Astrocyte (in vitro differentiated cells and primary cell): ENCODE results near the gene UBE2QL1. TPM values are rescaled to one million over a fixed set of nuclear protein-coding genes. Genes with fewer than 3 reads are reported as not detected.

Source experiments
- DNase-seq: peaks from one replicate; pipeline ENCODE4 v3.0.0-alpha.2; 2010; ENCODE audit warnings: low read depth
- FAIRE-seq: peaks from 2 replicates; lab custom pipeline; 2011; peaks lifted over from hg19 to GRCh38; lab: Jason Lieb, UNC
- H2AFZ ChIP-seq: 2 replicates; pipeline ENCODE4 v1.6.0; 2012; ENCODE audit warnings: low read depth, low read length, inconsistent platforms
- H3K27ac ChIP-seq: 2 replicates; pipeline ENCODE4 v1.5.1; 2011; ENCODE audit warnings: low read depth, low read length, inconsistent platforms
- H3K27me3 ChIP-seq: 2 replicates; pipeline ENCODE4 v1.6.0; 2011; ENCODE audit warnings: low read length, inconsistent platforms; ENCODE audit not compliant: insufficient read depth
- H3K36me3 ChIP-seq: 2 replicates; pipeline ENCODE4 v1.5.1; 2011; ENCODE audit warnings: low read length, inconsistent platforms; ENCODE audit not compliant: insufficient read depth
- H3K4me1 ChIP-seq: 2 replicates; pipeline ENCODE4 v1.5.1; 2011; ENCODE audit warnings: low read length, inconsistent platforms; ENCODE audit not compliant: insufficient read depth
- H3K4me2 ChIP-seq: 2 replicates; pipeline ENCODE4 v1.6.0; 2012; ENCODE audit warnings: low read length, inconsistent platforms
- H3K4me3 ChIP-seq: 2 replicates; pipeline ENCODE4 v1.5.1; 2011; ENCODE audit warnings: low read depth, mild to moderate bottlenecking, low read length, inconsistent platforms; ENCODE audit not compliant: insufficient read depth
- H3K79me2 ChIP-seq: 2 replicates; pipeline ENCODE4 v1.6.0; 2012; ENCODE audit warnings: mild to moderate bottlenecking, low read length, inconsistent platforms; ENCODE audit not compliant: insufficient read depth
- H3K9ac ChIP-seq: 2 replicates; pipeline ENCODE4 v1.6.0; 2012; ENCODE audit warnings: mild to moderate bottlenecking, low read length, inconsistent platforms
- H3K9me3 ChIP-seq: 2 replicates; pipeline ENCODE4 v1.5.1; 2012; ENCODE audit warnings: low read depth, mild to moderate bottlenecking, low read length, inconsistent platforms; ENCODE audit not compliant: insufficient read depth
- H4K20me1 ChIP-seq: 2 replicates; pipeline ENCODE4 v1.6.0; 2012; ENCODE audit warnings: low read length, inconsistent platforms; ENCODE audit not compliant: insufficient read depth
- H3K27ac Mint-ChIP-seq: one replicate; pipeline ENCODE4 v1.8.0; 2021; ENCODE audit warnings: mild to moderate bottlenecking, mixed read lengths; ENCODE audit not compliant: unreplicated experiment
- H3K27me3 Mint-ChIP-seq: one replicate; pipeline ENCODE4 v1.8.0; 2021; ENCODE audit warnings: low read depth, mixed read lengths; ENCODE audit not compliant: unreplicated experiment
- H3K36me3 Mint-ChIP-seq: one replicate; pipeline ENCODE4 v1.8.0; 2021; ENCODE audit warnings: low read depth, mixed read lengths; ENCODE audit not compliant: unreplicated experiment
- H3K4me1 Mint-ChIP-seq: one replicate; pipeline ENCODE4 v1.8.0; 2021; ENCODE audit warnings: low read depth, mixed read lengths; ENCODE audit not compliant: unreplicated experiment
- H3K4me3 Mint-ChIP-seq: one replicate; pipeline ENCODE4 v1.8.0; 2021; ENCODE audit warnings: mild to moderate bottlenecking, moderate library complexity, mixed read lengths; ENCODE audit not compliant: unreplicated experiment
- H3K9me3 Mint-ChIP-seq: one replicate; pipeline ENCODE4 v1.8.0; 2021; ENCODE audit warnings: mild to moderate bottlenecking, mixed read lengths; ENCODE audit not compliant: unreplicated experiment
- EZH2 ChIP-seq: IDR thresholded peaks from 2 replicates; pipeline ENCODE4 v1.6.1; 2012; ENCODE audit warnings: mild to moderate bottlenecking, low read length, inconsistent platforms; ENCODE audit not compliant: insufficient read depth
- total RNA-seq: library from RNA; stranded (reverse); gene quantifications from 2 replicates; pipeline ENCODE4 v1.2.1, GENCODE V29; 2021
- TF ChIP-seq, protein P1 (sequence below): IDR thresholded peaks from 2 replicates; pipeline ENCODE4 v1.5.1; 2011; ENCODE audit warnings: low read depth, mild to moderate bottlenecking, inconsistent platforms, low read length, moderate library complexity; ENCODE audit not compliant: insufficient read depth

Gene UBE2QL1
- total RNA-seq, 1 donor from 2014 or later: 0.50 TPM

DNA sequence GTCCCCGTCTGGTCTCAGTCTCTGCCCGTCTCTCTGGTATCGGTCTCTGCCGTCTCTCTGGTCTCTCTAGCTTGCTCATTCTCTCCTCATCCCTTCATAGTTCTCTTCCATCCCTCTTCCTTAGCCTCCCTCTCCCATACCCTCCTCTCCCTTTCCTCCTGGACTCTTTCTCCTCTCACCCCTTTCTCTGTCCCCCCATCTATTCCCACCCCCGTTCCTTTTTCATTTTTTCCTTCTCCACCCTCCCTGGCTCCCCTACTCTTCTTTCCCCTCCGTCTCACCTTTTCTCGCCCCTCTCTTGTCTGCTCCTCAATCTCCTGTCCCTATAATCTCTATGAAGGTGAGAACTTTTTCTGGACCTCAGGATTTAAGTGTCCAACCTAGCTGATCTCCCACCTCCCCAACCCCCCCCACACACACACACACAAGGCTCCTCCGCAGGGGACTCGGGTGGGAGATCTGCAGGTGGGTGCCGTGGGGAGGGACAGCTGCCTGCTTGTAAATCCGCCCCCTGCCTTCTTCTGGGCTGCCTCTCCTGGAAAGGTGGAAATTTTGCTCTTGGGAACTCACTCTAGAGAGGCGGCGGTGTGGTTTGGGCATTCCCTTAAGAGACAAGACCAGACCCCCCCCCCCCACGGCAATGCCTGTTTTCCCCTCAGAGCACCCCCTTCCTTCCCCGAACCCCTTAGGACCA, 953 bp downstream of the UBE2QL1 start:
- Mint-ChIP-seq H3K27me3 (peaks cover 54% of the 10 kb centered on the region), H3K27ac (no peak overlapping the region), H3K36me3 (no peaks in the 10 kb centered on the region), H3K4me3 (peak overlapping the region; percentile 82), H3K9me3 (no peaks in the 10 kb centered on the region), H3K4me1 (no peaks in the 10 kb centered on the region)
- no peak overlapping the region for H2AFZ ChIP-seq
- H3K4me1 ChIP-seq: no peaks in the 10 kb centered on the region
- H3K27me3 ChIP-seq: peaks cover 36% of the 10 kb centered on the region
- FAIRE-seq (no peak), DNase-seq (no peak)
- no peaks in the 10 kb centered on the region for H4K20me1 ChIP-seq
- no peaks in the 10 kb centered on the region for H3K79me2 ChIP-seq
- H3K36me3 ChIP-seq: no peaks in the 10 kb centered on the region
- H3K9me3 ChIP-seq: peaks cover 3% of the 10 kb centered on the region
- no peak overlapping the region for H3K9ac ChIP-seq
- TF ChIP-seq, protein P1, sequence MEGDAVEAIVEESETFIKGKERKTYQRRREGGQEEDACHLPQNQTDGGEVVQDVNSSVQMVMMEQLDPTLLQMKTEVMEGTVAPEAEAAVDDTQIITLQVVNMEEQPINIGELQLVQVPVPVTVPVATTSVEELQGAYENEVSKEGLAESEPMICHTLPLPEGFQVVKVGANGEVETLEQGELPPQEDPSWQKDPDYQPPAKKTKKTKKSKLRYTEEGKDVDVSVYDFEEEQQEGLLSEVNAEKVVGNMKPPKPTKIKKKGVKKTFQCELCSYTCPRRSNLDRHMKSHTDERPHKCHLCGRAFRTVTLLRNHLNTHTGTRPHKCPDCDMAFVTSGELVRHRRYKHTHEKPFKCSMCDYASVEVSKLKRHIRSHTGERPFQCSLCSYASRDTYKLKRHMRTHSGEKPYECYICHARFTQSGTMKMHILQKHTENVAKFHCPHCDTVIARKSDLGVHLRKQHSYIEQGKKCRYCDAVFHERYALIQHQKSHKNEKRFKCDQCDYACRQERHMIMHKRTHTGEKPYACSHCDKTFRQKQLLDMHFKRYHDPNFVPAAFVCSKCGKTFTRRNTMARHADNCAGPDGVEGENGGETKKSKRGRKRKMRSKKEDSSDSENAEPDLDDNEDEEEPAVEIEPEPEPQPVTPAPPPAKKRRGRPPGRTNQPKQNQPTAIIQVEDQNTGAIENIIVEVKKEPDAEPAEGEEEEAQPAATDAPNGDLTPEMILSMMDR: no peak
- TF ChIP-seq EZH2: no peak
- no peak overlapping the region for H3K27ac ChIP-seq
- no peak overlapping the region for H3K4me3 ChIP-seq
- H3K4me2 ChIP-seq: peak overlapping the region; percentile 76

DNA sequence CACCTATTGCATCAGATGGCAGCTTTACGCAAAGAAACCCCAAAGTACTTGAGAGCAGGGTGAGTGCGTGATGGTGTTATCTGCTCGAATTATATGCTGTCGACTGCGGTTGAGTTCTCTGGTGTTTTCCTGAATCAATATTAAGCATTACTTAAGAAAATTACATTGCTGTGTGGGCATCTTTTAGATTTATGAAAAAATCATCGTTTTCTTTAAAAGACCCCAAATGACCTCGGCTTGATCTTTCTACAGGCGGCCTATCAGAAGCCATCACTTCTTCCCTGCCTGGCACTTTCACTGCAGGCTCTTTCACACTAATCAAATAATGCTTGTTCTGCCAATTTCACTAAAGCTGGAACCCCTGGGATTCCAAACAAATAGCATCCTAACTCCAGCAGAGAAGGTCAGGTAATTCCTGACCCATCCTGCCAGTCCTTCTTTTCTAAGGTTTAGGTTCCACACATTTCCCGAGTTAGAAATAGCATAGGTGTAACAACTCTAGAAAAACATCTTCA, 1.7 kb downstream of the UBE2QL1 start:
- H3K27ac Mint-ChIP-seq: no peak overlapping the region
- peaks cover 3% of the 10 kb centered on the region for H3K9me3 ChIP-seq
- H3K9me3 Mint-ChIP-seq: no peaks in the 10 kb centered on the region
- no peaks in the 10 kb centered on the region for H3K36me3 ChIP-seq
- FAIRE-seq (no peak), DNase-seq (no peak)
- no peaks in the 10 kb centered on the region for H3K79me2 ChIP-seq
- H3K4me3 Mint-ChIP-seq: no peak overlapping the region
- H4K20me1 ChIP-seq: no peaks in the 10 kb centered on the region
- TF ChIP-seq, protein P1: no peak
- TF ChIP-seq EZH2: no peak
- no peaks in the 10 kb centered on the region for H3K4me1 ChIP-seq
- H3K27ac ChIP-seq: no peak overlapping the region
- H3K36me3 Mint-ChIP-seq: no peaks in the 10 kb centered on the region
- no peak overlapping the region for H3K4me3 ChIP-seq
- H3K4me1 Mint-ChIP-seq: no peaks in the 10 kb centered on the region
- H3K27me3 ChIP-seq: peaks cover 36% of the 10 kb centered on the region
- H3K27me3 Mint-ChIP-seq: peaks cover 57% of the 10 kb centered on the region
- no peak overlapping the region for H3K9ac ChIP-seq
- H3K4me2 ChIP-seq: no peak overlapping the region
- no peak overlapping the region for H2AFZ ChIP-seq
